SU-DHL-6 (cell line): Measurements from ENCODE around the gene KCND2.

Experiments used
- CTCF ChIP-seq: fragments of 200-600 bp; sonication (generic); IDR thresholded peaks from one replicate; pipeline ENCODE4 v1.5.1; 2017; ENCODE audit warnings: antibody characterized with exemption, mild to moderate bottlenecking, low read length, moderate library complexity; ENCODE audit not compliant: insufficient read depth, poor library complexity, severe bottlenecking
- EZH2phosphoT487 ChIP-seq: fragments of 200-600 bp; sonication (generic), shearing (Covaris generic); conservative IDR thresholded peaks from 2 replicates; pipeline ENCODE4 v1.6.1; 2018; ENCODE audit warnings: mild to moderate bottlenecking, antibody characterized with exemption, low read length, moderate library complexity, mixed read lengths

DNA sequence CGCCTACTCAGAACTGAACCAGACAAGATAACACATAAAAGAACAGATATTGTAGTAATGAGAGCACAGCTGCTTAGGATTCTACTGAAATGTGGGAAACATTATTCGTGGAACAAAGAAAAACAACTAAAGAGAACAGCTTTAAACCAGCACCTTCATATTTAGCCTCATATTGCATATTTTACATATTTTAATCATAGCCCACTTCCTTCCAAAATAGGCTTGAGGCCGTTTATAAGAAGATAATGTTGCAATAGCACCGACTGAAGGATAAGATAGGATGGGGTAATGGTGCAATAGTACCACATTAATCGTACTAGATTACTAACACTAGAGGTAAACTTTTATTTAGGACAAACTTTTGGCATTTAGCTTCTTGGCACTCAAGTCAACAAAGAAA, 71.3 kb downstream of the KCND2 start:
- TF ChIP-seq CTCF (no peak), EZH2phosphoT487 (no peak)
